GM19372 (cell line): ENCODE measurements around the gene XPNPEP3.
A peak's percentile ranks its signal among the peaks of the same experiment; 100 is the strongest.
"Not testable (repeated sequence)": the region's sequence is repeated elsewhere in the genome, so short reads cannot be mapped to it uniquely, and the experiment has no call there.

Experiments used
- ATAC-seq: cut with Tn5 transposase; IDR thresholded peaks from one replicate; pipeline ENCODE4 v1.9.1; 2021; ENCODE audit warnings: mild to moderate bottlenecking, low read depth, moderate library complexity; ENCODE audit not compliant: unreplicated experiment

XPNPEP3 gene

DNA sequence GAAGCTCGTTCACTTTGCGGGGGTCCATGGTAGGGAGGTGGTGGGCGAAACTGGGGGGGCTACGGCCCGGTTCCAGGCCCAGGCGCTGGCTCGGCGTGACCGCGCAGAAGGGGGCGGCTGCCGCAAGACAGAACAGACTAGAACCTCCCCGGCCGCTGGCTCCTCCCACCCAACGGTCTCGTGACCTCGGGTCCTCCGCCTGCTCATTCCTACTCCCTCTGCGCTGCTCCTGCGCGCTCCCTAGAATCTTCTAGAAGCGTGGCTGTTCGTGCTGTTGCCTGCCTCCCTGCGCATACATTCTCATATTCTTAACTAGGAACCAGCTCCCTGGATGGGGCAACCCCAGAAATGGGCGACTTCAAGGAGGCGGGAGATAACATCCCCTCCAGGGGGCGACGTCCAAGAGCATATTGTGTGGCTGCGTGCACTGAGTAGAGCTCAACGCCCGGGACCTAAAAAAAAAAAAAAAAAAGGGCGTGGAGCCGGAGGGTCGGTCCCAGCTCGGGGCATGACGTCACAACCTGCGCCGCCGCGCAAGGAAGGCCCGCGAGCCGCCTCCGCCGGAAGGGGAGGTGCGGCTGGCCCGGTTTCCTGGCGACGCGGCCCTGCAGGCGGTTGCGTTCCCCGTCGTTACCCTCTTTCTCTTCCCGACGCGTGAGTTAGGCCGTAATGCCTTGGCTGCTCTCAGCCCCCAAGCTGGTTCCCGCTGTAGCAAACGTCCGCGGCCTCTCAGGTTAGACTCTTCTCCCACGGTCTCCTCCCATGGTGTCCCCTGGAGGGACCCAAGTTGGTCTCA is at the start of gene XPNPEP3, which contains the start of gene ST13:
XPNPEP3 (plus strand) TSS at position 636 of the 796 bp plus-strand sequence; CDS start at position 670, 34 bp downstream.
ST13 (minus strand) TSS at position 127 of the 796 bp plus-strand sequence; CDS start at position 28, 99 bp downstream.
- peak; percentile 87 for ATAC-seq

DNA sequence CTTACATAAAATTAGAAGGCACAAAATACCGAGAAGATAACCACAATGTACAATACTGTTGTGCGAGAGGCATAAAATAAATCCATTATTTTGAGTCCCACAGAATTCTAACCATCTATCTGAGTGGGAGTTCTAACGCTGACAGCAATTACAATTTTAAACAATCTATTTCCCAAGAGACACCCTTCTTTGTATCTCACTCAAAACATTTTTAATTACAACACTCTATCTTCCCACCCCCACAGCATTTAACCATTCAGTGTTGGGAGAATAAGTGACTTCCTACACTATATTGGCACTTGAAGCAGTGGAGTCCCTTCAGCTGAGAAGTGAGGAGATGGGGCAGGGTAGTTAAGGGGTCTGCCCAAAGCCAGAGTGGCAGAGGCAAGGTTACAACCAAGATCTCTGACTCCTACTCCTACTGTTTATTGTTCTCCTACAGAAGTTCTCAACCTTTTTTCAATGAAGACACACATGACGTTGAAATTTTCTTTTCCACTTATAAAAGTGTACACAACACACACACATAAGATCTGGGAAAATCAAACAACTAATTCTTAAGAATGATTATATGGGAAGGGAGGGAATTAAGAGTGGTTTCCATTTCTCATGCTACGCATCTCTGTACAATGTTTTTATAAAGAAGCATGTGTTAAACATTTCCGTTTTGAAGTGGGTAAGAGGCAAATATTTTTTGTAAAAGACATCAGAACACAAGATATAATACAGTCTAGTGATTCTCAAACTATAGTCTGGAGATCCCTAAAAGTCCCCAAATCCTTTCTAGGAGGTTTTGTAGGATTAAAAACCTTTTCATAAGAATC is 48.7 kb upstream of the XPNPEP3 start:
- ATAC-seq: no peak

DNA sequence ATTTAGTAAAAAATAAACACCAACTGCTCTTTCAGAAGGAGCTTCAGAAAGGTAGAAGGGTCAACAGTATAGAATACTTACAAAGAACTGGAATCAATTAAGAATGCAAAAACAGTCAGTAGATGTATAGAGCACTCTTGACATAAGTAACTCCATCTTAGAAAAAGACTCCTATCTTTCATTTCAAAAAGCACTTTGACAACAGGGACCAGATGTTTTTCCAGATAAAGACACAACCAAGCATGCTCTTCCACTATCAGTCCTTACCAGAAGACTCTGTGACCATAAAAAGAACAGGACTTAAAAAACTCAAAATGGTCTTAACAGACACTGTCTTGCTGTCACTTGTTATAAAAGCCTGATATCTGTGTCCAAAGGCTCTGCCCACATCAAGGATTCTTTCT is 43.0 kb upstream of the XPNPEP3 start:
- ATAC-seq: no peak

DNA sequence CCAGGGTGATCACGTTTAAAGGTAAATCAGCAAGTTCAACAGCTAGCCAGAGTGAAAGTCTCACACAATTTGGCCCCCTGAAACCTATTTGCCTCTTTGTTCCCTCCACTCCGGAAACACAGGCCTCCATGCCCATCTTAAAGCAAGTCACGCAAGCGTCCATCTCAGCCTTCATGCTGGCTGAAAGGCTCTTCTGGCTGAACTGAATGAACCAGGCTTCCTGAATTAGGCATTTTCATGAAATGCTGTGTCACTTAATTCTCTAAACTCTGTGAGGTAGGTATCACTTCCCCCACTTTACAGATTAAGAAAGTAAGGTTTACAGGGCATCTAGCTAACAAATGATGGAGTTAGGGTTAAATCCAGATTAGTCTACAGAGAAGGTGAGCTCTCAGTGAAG is 39.2 kb upstream of the XPNPEP3 start:
- no peak for ATAC-seq

DNA sequence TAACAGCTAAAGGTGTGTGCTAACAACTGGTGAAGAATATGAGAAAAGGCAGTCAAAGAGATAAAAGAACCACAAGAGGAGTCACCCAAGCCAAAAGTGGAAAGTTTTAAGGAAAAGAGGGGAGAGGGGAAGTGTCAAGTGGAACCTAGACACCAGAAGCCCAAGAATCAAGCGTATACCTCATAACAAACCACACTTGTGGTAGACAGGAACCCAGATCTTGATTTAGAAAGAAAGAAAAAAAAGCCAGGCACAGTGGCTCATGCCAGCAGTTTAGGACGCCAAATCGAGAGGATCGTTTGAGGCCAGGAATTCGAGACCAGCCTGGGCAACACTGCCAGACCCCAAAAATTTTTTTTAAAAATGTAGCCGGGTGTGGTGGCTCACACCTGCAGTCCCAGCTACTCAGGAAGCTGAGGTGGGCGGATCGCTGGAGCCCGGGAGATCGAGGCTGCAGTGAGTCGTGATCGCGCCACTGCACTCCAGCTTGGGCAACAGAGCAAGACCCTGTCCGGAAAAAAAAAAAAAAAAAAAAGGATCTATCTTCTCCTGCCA is 38.7 kb upstream of the XPNPEP3 start:
- no peak for ATAC-seq

DNA sequence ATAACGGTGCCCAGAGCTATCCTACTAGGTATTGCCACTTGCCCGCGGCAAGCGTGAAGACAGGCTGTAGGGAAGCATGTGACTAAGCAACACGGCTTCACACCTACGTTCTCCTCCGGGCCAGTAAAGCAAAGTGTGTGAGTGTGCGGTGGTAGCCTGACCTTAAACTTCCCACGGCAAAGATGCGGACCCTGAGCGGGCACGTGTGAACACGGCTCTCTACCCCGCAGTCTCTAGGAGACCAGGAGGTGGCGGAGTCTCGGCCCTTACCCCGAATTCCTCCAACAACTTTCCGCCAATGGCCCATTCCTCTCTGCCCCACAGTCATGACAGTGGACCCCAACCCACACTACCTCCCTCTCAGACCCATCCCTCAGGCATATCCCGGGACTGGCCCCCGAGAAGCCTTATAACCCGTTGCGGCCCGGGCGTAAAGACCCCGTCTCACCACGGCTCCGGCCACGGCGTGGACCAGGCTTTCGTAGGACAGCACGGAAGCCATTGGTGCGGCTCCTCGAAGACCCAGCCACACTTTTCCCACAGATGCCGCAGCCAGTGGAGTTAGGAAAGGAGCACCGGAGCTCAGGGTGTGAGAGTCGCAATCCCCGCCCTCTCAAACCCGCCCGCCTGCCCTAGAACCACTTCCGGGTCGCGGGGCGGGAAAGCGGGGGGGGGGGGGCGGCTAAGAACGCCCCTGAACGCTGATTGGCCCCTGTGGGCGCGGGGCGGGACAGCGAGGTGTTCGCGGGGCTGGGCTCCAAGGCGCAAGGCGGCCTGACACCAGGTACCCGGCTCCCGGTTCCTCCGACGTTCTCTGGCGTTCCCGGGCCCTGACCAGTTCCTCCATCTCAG is 38.0 kb upstream of the XPNPEP3 start, which contains the start of gene SLC25A17:
SLC25A17 (minus strand) TSS at position 600 of the 852 bp plus-strand sequence; CDS start at position 502, 98 bp downstream.
- ATAC-seq: peak; percentile 58

DNA sequence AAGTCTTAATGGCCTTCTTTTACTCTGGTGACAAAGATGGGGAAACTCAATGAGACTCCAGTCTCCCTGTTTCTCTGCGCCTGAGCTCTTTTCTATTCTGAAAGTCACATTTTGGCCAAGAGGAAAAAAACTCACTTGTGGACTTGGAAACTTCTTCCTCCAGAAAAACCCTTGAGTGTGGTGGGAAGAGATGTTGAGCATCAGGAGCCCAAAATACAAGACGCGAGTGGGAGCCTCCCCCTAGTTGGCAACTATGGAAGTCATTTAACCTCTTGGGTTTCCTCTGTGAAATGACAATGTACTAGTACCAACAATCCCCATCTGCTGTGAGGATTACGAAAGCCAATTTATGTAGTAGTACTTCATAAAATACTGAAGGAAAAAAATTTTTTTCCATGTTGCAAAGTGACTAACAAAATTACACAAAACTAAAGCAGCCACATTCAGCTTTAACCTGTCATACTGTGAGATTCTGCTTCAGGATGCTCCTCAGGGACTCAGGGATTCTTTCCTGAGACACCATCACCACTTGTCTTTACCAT is 37.3 kb upstream of the XPNPEP3 start:
- ATAC-seq: no peak

DNA sequence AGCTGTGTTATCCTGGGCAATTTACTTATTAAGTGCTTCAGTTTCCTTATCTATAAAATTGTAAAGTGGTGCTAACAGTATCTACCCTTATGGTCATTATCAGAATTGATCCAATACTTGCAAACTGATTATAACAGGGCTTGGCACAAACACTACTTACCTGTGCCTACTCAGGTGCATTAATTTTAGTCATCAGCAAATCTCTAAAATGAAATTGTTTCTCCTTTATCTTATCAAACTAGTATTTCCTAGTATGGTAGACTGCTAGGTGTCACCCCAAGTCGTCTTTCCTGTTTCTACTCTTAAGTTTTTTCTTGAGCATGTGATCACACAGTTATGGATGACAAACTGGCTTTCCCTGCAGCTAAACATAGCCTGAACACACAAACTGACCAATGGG is 33.5 kb upstream of the XPNPEP3 start:
- ATAC-seq: no peak

DNA sequence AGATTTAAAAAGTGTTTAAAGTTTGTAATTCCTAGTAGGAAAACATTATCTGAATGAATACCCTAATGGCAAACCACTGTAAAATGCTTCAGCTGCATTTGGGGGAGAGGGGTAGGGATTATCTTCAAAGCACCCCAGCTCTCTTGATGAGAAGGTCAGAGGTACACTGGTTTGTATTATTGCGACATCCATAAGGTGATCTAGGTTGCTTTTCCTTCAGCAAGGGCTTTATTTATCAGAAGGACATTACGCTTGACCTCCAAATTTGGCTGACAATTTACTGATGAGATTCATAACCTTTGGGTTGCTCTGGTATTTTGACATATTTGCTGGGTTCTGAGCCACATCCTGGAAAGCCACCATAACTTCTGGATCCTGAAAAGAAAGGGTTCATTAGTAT is 30.7 kb upstream of the XPNPEP3 start:
- not testable (repeated sequence) for ATAC-seq

DNA sequence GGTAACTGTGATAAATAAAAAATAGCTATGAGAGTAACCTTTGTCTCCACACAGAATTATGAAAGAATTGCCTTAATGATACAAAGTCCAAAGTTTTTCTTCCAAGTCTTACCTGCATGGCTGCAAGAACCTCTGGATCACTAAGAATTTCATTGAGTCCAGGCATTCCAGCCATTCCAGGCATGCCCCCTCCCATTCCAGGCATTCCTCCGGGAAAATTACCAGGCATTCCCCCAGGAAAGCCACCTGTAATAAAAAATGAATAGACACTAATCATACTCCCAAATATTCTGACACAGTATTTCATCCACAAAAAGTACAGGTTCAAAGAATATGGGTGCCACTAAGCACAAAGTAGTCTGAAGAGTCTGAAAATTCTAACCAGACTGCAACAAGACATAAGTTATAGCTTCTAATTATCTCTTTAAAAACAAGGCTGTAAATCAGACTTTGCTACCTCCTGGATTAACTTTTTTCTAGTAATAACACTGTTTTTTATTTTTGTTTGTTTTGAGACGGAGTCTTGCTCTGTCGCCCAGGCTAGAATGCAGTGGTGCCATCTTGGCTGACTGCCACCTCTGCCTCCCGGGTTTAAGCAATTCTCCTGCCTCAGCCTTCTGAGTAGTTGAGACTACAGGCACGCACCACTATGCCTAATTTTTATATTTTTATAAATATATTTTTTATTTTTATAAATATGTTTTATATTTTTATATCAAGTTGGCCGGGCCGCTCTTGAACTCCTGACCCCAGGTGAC is 29.8 kb upstream of the XPNPEP3 start:
- ATAC-seq: no peak

DNA sequence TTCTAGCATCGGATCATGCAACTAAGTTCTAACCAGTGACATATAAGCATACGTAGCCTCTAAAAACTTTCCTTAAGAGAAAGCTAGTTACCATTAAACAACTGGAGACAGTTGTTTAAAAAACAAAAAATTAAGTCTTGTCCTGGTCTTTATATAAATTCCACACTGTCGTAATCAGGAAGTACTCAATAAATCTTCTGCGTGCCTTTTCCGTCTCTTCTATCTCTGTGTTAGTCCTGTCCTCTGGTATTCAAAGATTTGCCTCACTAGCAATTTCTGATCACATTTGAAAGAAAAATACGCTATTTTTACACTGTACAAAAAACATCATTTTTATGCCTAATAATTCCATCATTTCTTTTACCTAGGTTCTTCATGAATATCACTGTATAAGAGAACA is 27.8 kb upstream of the XPNPEP3 start:
- ATAC-seq: no peak

DNA sequence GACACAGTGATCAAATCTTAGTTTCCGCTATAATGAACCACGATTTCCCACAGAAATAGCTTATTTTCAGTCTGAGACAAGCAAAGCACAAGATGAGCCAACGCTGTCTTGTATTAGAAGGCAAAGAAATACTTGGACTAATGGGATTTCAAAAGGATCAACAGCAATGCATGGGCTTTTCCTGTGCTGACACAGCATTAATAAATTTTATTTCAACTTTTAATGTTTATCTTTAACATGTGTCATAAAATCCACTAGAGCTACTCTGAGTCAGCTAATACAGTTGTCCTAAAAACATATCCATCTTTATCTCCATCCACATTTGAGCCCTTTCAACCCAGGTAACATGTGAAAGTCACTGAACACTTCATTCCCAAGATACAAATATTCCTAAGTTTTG is 22.3 kb upstream of the XPNPEP3 start:
- ATAC-seq: no peak

DNA sequence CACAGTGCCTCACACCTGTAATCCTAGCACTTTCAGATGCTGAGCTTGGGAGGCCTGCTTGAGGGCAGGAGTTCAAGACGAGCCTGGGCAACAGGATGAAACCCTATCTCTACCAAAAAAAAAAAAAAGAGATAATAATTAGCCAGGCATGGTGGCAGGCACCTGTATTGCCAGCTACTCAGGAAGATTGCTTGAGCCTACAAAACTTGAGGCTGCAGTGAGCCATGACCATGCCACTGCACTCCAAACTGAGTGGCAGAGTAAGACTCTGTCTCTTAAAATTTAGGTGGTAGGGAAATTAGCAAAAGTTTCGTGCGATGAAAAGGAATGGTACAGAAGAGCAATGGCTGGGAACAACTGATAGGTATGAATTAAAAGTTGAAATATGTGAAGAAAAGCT is 18.5 kb upstream of the XPNPEP3 start:
- no peak for ATAC-seq

DNA sequence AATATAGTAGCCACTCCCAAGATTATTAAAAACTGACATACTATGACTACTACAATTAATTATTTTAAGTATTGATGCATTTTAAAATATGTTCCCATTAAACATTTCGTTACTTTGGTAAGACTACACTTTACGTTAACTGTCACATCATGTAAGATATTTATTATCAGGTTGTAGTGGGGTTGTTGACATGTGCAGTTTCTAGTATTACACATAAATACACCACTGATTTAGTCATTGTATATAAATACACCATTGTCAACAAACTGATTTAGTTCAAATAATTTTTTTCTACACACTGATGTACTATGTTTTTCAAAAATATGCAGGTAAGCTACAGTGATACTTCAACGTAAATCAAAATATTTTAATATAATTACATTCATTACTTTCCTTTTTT is 12.0 kb upstream of the XPNPEP3 start:
- no peak for ATAC-seq

DNA sequence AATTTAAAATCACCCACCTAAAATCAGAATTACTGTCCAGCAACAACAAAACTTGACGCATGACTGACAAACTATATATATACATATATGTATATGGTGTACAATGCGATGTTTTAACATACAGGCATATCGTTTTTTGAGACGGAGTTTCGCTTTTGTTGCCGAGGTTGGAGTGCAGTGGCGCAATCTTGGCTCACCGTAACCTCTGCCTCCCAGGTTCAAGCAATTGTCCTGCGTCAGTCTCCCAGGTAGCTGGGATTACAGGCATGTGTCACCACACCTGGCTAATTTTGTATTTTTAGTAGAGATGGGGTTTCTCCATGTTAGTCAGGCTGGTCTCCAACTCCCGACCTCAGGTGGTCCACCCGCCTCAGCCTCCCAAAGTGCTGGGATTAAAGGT is 11.1 kb upstream of the XPNPEP3 start:
- ATAC-seq: not testable (repeated sequence)

DNA sequence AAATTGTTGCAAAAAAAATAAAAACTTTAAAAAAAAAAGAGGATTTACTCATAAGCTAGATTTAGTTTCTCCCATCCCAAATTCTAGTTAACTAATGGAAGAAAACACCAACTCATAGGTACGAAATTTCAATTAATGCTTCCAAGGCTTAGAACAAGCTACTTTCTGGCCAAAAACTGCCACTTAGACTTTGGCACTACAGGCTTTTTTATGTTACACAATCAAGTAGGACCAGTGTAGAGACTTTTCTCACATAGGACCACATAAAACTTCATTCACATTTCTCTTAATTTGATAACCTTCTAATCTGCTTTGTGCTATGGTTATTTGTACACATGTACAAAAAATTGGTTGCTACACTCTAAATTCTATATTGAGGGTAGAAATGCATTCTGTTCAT is 3.6 kb upstream of the XPNPEP3 start:
- no peak for ATAC-seq

DNA sequence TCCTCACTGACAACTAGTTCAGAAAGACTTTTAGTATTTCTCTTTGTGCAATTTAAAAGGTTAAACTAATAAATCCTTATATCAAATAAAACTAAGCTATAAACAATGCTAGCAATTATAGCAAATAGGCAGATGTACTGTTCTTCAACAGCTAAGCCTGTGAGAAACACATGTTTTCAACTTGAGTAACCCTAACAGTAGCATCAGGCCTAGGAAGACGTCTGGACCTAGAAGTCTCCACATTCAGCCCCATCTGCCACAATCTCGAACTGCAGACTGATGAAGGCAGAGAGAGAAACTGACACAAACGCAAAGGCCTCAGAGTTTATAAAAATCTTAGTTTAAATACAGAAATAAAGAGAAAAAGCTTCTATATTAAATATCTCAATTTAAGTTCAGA is 3.0 kb upstream of the XPNPEP3 start:
- ATAC-seq: no peak

DNA sequence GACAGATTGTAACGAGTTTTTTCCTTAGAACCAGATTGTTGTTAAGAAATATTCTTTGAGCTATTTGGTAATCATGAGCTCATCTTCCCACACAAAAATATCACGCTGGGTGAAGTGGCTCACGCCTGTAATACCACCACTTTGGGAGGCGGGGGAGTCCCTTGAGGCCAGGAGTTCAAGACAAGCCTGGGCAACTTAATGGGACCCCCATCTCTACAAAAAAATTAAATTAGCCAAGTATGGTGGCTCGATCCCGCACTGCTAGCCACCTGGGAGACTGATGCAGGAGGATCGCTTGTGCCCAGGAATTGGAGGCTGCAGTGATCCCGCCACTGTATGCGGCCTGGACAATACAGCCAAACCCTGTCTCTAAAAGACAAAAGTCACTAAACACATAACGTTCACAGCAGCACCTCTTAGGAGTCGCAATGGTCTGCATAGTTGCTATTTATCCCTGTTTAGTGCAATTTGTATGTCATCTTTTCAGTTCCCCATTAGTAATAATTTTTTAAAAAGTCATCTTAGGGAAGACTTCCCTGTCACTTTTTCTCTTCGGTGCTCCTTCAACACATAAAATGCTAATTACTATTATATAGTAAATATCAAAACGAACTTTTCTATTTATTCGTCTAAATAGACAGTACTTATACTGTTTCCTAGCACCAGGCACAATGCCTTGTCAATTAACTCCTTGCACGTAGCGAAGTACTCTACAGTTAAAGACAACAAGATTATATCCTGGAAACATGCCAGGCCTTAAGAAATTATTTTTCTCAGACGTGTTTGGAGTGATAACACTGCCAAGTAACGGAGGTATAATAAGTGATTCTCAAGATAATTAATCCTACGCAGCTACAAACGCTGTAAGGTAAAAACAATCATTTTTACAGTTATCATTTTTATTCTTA is 1.6 kb upstream of the XPNPEP3 start:
- no peak for ATAC-seq
